Stimulated activated CD8-positive, alpha-beta memory T cell treated with anti-CD3 and anti-CD28 coated beads, Interleukin-7, amount 100 ng/mL, for 4 hours (primary cell): ENCODE results near the gene COL7A1.
"Not testable (repeated sequence)": the region's sequence is repeated elsewhere in the genome, so short reads cannot be mapped to it uniquely, and the experiment has no call there.

Experiments used
- DNase-seq, 2 donors: peaks; one replicate each; pipeline ENCODE4 v3.0.0-alpha.2; 2020; ENCODE audit warnings: low read depth in 2 of 2

Gene COL7A1

GRCh38 chr3:48543271-48543866 lies 51.8 kb downstream of the COL7A1 start:
- DNase-seq = no peak

GRCh38 chr3:48538451-48538850 lies 56.7 kb downstream of the COL7A1 start:
- DNase-seq = no peak

- no peak for DNase-seq
Observed at GRCh38 chr3:48536785-48537184, 58.3 kb downstream of the COL7A1 start.

- DNase-seq = no peak
Observed at GRCh38 chr3:48536116-48536515, 59.0 kb downstream of the COL7A1 start.

GRCh38 chr3:48535578-48535977 lies 59.6 kb downstream of the COL7A1 start:
- DNase-seq = no peak

GRCh38 chr3:48532977-48533337 lies 62.2 kb downstream of the COL7A1 start:
- no peak for DNase-seq

- DNase-seq = no peak
Observed at GRCh38 chr3:48532271-48532976, 62.7 kb downstream of the COL7A1 start.

GRCh38 chr3:48530701-48531100 lies 64.4 kb downstream of the COL7A1 start:
- not testable (repeated sequence) for DNase-seq

- no peak for DNase-seq
Observed at GRCh38 chr3:48528754-48529153, 66.4 kb downstream of the COL7A1 start.

- no peak for DNase-seq
Observed at GRCh38 chr3:48528048-48528447, 67.1 kb downstream of the COL7A1 start.

GRCh38 chr3:48524970-48525369 lies 70.2 kb downstream of the COL7A1 start:
- DNase-seq = no peak

- DNase-seq = no peak
Observed at GRCh38 chr3:48521635-48522034, 73.5 kb downstream of the COL7A1 start.

- no peak for DNase-seq
Observed at GRCh38 chr3:48519277-48519643, 75.9 kb downstream of the COL7A1 start.

GRCh38 chr3:48518638-48519276 lies 76.4 kb downstream of the COL7A1 start:
- no peak for DNase-seq

- DNase-seq = no peak
Observed at GRCh38 chr3:48518069-48518468, 77.1 kb downstream of the COL7A1 start.

- DNase-seq = no peak
Observed at GRCh38 chr3:48516571-48516970, 78.6 kb downstream of the COL7A1 start.

GRCh38 chr3:48514431-48515227 lies 80.5 kb downstream of the COL7A1 start:
- DNase-seq = no peak
